T follicular helper cell (primary cell): Measurements from ENCODE around the gene PMEPA1.

ENCODE experiments used
- DNase-seq: peaks from one replicate; pipeline ENCODE4 v3.0.0-alpha.2; 2020; ENCODE audit warnings: low read depth
- total RNA-seq, 2 experiments: gene quantifications; one replicate each; lab custom pipeline; 2026; lab: John Stamatoyannopoulos, UW

Gene PMEPA1
- total RNA-seq: 28.8 to 91.7 reads per million in 2 experiments

- DNase-seq: peak; percentile 93
Measured at GRCh38 chr20:57709823-57710799, at the start of gene PMEPA1. Gene PMEPA1, minus strand, starts transcription at chr20:57710015. Its CDS starts 433 bp downstream, at chr20:57709582.

GRCh38 chr20:57757767-57758166 is 48.0 kb upstream of the PMEPA1 start:
- no peak for DNase-seq

- DNase-seq: no peak
Measured at GRCh38 chr20:57756921-57757320, 47.1 kb upstream of the PMEPA1 start.

GRCh38 chr20:57756213-57756612 is 46.4 kb upstream of the PMEPA1 start:
- no peak for DNase-seq

- no peak for DNase-seq
Measured at GRCh38 chr20:57755609-57756008, 45.8 kb upstream of the PMEPA1 start.

- DNase-seq: no peak
Measured at GRCh38 chr20:57754190-57754589, 44.4 kb upstream of the PMEPA1 start.

- no peak for DNase-seq
Measured at GRCh38 chr20:57753332-57754164, 43.7 kb upstream of the PMEPA1 start.

- no peak for DNase-seq
Measured at GRCh38 chr20:57751411-57751810, 41.6 kb upstream of the PMEPA1 start.

GRCh38 chr20:57749869-57750268 is 40.1 kb upstream of the PMEPA1 start:
- DNase-seq: no peak

GRCh38 chr20:57749131-57749690 is 39.4 kb upstream of the PMEPA1 start:
- no peak for DNase-seq

GRCh38 chr20:57748601-57749130 is 38.9 kb upstream of the PMEPA1 start:
- DNase-seq: peak; percentile 35

- DNase-seq: no peak
Measured at GRCh38 chr20:57747861-57748481, 38.2 kb upstream of the PMEPA1 start.

- no peak for DNase-seq
Measured at GRCh38 chr20:57746832-57747404, 37.1 kb upstream of the PMEPA1 start.

GRCh38 chr20:57746201-57746600 is 36.4 kb upstream of the PMEPA1 start:
- no peak for DNase-seq

GRCh38 chr20:57744206-57744605 is 34.4 kb upstream of the PMEPA1 start:
- DNase-seq: no peak

GRCh38 chr20:57743450-57744095 is 33.8 kb upstream of the PMEPA1 start:
- DNase-seq: no peak

GRCh38 chr20:57742507-57743181 is 32.8 kb upstream of the PMEPA1 start:
- DNase-seq: no peak

- no peak for DNase-seq
Measured at GRCh38 chr20:57738484-57738883, 28.7 kb upstream of the PMEPA1 start.

- no peak for DNase-seq
Measured at GRCh38 chr20:57738053-57738452, 28.2 kb upstream of the PMEPA1 start.

GRCh38 chr20:57737349-57737748 is 27.5 kb upstream of the PMEPA1 start:
- no peak for DNase-seq
